HG02623 (cell line): ENCODE data around the gene BLTP3B.

Experiments
- ATAC-seq: cut with Tn5 transposase; IDR thresholded peaks from one replicate; pipeline ENCODE4 v1.9.1; 2021; ENCODE audit warnings: moderate library complexity; ENCODE audit not compliant: unreplicated experiment

BLTP3B gene

DNA sequence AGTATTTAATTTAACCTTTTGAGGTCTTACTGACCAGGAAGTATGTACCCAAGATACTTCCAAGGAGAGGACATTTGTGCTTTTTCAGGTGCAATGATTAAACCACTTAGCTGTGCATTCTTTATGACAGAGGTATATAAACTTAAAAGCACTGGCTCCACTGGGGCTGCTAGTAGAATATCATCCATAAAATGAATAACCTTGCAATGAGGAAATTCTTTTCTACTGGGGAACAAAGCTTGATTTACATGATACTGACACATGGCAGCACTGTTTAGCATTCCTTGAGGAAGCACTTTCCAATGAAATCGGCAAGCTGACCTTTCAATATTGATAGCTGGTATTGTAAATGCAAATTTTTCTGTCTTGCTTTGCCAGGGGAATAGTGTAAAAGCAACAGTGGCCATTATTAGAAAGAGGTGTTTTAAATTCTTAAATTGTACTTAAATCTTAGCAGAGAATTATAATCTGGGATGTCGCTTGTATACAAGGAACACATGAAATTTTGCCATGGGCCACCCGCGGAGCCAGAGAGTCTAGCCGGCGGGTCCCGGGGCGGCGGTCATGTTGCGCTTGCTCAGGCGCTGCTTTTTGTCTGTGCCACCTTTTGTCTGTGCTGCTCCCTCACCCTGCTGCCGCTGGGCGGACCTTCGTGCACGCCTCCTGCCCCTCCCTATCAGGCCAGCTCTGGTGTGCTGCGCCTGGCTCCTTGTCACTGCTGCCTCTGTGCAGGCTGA is 20.9 kb upstream of the BLTP3B start:
- peak; percentile 99 for ATAC-seq

DNA sequence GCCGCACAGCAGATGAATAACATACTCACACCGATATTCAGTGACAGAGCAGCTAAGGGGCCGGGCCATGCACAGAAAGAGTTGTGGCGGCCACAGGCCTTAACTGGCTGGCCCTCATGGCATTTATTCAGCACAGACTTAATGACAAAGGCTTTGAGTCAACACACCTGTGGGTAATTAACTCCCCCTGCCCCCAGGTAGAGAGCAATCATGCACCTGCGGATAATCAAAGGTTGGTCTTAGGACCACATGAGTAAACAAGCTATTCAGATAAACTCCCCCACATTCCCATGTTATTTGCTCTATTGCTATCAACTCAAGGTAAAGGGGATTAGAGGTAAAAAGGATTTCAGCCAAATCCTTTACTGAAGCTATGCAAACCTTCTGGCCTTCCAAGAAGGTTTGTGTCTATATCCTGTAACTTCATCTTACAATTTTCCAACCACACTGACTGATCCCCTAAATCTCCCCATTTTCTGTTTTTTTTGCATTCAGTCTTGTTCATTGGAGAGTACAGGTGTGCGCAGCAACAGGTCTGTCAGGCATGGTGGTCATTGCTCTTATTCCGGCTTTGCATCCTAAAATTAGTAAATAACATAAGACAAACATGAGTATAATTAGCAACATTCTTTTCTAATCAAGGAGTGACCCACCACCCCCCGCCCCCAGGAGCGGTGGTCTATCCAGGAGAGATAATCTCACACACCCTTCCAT is 16.9 kb upstream of the BLTP3B start:
- ATAC-seq: no peak

DNA sequence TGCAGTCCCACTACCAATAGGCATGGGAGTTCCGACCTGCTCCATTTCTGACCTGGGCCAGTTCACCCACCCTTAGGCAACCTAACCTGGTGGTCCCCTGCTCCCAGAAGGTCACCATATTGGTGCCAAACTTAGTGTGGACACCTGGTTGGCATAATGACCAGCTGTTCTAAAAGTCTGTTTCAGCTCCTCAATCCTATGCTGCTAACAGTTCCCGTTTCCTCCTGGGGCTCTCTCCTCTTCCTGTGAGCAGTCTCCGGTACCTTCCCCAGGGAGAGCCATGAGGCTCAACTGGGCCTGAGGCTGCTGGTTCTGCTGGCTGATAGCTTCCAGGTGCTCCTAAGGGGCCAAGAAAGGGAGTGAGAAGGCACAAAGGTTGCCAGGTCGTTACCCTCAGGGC is 15.9 kb upstream of the BLTP3B start:
- ATAC-seq: no peak

DNA sequence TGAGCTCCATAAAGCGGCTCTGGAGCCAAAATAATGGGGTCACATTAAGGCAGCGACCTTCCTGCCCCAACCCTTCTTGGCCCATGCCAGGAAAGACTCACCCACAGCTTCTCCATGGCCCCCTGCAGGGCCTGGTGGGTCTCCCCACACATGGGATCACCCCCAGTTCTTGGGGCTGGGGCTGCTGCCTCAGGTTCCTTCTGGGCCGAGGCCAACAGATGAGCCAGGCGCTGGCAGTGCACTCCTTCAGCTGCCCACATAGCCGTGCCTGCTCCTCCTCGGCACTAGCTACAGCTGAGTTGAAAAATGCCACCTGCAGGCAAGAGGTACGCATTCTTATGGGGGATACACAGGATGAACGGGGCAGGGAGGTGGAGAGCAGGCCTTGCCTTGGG is 14.8 kb upstream of the BLTP3B start:
- no peak for ATAC-seq

DNA sequence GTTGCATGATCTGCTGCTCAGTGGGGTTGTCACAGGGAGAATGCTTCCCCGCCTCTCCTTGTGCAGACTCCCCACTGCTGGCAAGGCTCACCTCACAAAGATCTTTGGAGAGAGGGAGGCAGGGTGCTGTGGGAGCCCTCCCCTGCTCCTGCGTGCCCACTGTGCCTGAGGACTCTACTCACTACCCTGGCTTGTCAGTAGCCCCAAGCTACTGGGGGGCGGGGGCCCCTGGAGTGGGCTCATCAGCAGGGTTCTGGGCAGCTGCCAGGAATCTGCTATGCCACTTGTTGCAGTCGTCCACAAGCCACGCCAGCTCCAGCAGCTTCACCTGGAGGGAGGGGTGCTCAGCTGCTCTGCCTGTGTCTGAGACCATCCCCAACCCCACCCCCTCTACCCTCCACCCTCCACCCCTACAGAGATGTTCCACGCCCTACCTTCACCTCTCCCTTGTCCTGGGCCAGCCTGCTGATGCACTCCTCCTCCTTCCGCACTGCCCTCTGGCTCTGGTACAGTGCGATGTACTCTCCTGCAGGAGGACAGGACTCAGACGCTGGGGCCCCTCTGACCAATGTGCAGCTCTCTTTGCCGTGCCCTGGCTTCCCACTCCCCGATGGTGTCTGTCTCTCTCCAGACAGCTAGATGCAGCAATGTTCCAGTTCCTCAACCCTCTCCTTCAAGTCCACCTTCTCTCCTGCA is 14.2 kb upstream of the BLTP3B start:
- no peak for ATAC-seq

DNA sequence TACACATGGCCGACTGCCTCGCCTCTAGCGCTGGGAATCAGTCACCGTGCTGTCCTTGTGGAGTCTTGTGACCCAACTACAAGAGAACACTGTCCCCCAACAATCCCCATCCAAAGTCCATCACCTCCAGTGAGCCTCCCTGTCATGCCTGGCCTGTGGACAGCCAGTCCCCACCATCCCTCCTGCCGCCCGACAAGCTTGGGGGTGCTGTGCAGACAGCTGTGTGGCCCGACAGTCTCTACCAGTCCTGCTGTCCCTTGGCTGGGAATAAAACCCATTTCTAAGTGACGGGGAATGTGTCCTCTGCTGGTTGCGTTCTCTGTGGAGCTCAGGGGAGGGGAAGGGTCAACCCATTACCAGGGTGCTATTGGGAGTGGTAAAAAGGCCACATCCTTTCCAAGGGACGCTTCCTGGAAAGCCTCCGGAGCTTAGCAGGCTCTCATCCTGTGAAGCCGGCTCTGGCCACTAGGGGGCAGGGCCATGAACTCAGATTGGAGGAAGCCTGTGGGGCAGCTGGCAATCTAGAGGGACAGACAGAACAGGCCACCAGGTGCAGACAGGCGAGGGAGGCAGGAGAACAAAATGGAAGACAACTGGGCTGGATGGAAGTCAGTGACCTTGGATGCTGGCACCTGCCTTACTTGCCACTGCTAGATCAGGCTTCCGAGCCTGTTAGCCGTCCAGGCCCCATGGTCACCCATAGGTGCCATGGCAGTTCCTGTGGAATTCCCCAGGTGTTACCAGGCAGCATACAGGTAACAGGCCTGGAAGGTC is 12.0 kb upstream of the BLTP3B start:
- peak; percentile 80 for ATAC-seq

DNA sequence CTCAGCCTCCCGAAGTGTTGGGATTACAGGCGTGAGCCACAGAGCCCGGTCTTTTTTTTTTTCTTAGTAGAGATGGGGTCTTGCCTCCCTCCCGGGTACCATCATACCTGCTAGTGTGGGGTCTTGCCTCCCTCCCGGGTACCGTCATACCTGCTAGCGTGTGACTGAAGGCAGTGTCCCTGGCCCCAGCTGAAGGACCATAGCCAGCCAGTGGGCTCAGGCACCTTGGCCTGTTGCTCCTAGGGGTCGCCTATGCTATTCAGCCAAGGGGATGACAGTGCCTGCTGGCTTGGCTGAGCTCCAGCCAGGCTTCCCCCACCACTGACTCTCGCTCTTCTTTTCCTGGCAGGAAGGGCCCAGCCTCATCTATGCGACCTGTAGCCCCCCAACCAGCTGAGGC is 10.5 kb upstream of the BLTP3B start:
- no peak for ATAC-seq

DNA sequence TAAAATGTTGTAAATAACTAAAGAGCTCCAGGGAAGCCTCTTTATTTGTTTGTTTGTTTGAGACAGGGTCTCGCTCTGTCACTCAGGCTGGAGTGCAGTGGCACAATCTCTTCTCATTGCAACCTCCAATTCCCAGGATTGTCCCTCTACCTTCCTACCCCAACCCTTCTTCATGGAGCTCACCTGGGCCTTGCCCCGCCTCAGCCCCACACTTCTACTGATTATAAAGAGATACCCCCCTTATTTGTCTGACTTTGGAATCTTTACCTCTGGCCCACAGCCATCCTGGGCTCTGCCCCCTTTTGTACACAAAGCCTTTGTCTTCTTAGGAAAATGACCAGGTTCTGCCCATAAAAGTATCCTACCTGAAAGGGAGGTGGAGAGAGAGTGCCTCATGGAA is 9.1 kb upstream of the BLTP3B start:
- no peak for ATAC-seq

DNA sequence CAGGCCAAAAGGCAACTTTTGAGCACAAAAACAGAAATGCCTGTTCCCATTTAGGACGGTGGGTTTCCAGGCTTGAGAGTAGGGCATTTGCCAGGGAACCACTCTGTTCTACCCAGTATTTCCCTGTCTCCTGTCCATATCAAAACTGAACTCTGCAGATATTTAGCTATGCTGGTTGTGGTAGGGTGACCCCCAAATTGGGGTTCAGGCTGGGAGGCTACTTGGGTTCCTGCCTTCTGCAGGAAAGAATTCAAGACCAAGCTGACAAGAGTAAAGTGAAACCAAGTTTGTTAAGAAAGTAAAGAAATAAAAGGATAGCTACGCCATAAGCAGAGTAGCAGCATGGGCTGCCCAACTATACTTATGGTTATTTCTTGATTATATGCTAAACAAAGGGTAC is 3.6 kb upstream of the BLTP3B start:
- no peak for ATAC-seq

DNA sequence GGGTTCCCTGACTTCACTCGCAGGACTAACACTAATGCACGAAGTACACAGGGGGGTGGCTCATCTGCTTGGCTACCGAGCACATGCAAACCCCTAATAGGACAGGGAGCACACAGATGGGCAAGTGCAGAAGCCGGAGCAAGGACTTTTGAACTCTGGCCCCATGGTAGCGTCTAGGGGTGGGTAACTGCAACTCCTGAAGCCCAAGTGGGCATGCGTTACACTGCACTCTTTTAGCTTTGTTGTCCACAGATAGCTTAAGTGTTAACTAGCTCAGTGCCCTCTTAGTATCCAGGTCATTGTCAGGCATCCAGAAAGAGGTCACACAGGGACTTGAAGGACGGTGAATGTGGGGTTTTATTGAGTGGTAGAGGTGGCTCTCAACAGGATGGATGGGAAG is 3.0 kb upstream of the BLTP3B start:
- ATAC-seq: no peak

DNA sequence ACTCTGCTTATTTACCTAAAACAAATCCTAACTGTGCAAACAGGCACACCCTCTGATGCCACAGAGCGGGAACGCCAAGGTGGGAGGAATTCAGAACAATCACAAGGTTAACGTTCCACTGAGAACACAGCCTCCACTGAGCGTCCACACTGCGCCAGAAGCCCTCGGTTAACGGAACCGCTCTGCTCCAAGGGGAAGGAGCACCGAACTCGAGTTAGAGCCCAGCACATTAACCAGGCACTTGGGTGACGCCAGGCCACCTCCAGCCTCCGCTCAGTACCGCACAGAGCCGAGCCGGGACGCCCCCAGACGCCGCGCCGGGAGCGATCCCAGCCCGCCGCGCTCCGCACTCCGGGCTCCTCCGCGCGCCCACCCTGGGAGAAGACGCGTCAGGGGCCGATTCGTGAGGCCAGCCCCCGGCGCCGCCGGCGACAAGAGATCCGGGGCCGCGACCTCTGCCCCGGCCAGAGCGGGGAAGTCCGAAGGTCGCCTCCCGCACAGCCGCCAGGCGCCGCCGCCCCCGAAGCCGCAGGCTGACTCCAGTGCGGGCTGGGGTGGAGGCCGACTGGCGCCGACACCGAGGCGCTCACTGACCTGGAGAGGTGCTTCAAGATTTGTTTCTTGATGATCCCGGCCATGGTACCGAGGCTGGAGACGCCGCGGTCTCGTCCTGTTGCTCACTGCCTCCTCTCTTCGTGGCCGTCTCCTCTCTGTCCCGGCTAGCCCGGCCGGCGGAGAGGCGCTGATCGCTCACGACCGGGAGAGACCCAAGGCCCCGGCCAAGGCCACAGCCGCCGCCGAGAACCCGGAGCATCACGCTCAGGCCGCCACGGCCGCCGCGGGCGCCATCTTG is 450 bp downstream of the BLTP3B start:
- peak; percentile 38 for ATAC-seq

DNA sequence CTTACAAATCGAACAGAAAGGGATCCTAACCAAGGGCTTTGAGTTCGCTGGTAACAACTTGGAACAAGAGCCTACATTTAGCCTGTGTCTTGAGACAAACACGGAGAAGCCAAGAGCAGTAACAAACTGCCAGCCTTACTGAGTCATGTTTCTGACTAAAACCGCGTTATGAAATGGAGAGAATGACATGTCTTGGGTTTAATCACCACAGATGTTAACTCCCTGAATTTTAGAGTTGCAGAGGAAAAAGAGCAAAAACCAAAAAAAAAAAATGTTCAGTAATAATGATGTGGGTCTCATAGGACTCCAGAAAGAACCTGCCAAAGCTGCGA is 1.0 kb downstream of the BLTP3B start:
- peak; percentile 23 for ATAC-seq

DNA sequence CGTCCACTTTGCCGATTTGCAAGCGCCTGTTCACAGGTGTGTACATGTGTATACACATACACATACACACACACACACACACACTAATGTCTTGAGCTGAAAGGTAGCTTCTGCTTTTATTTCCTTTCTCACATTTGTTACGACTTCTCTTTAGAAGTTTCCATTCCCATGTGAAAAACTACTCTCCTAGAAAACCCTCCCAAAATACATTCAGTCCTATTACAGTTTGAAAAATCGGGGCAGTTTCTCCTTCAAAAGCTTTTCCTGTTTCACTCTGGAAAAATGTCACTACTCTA is 3.9 kb downstream of the BLTP3B start:
- no peak for ATAC-seq

DNA sequence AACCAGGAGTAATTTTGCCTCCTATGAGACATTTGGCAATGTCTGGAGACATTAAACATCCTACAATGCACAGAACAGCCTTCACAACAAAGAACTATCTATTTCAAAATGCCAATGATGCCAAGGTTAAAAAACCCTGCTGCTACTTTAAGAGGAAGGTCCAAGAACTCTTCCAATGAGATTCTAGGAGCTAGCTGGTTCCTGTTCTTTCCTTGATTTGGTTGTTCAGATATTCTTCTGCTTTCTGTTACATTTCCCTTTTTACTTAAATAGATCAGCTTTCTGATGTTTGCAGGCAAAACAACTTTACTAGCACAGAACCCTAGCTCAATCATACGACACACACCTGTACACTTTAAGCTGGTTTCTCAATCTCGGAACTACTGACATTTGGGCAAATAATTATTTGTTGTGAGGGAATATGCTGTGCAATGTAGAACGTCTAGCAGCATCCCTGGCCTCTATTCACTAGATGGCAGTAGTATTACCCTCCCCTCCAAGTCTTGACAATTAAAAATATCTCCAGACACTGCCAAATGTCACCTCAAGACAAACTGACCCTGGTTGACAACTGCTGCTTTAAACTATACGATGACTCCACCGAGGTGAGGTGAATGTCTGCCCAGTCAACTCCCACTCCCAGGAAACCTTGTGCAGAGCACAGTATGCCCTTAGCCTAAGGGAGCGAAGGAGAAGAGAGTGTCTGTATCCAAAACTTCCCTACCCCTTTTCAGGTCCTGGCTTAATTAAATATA is 4.4 kb downstream of the BLTP3B start:
- no peak for ATAC-seq

DNA sequence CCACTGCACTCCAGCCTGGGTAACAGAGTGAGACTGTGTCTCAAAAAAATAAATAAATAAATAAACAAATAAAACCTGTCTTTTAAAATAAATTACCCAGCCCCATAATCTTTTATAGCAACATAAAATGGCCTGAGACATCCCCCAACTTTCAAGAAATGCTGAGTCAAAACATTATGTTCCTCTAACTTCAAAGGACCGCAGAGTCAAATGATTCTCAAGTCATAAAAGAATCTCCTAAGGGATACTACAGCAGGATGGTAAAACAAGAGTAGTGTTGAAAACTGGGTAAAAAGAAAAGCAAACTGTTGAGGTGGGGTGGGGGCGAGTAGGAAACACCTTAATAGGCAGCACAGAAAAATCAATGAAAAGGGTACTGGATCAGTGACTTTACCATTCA is 9.5 kb downstream of the BLTP3B start:
- no peak for ATAC-seq

DNA sequence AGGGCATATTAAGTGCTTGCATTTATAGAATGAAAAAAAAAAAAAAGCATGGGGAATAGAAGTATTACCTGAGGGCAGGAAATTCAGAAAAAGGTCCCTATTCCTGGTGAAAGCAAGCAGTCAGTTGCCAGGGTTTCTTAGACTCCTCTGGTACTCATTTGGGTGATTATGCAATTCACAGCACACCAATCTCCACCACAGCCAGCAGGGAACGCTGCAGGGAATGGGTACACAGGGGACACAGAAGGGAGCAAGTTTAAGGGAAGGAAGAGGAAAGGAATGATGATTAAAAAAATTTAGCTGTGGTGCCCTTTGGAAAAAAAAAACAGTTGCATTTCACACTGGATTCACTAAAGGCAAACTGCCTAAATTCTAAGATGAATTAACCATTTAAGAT is 14.2 kb downstream of the BLTP3B start:
- no peak for ATAC-seq

DNA sequence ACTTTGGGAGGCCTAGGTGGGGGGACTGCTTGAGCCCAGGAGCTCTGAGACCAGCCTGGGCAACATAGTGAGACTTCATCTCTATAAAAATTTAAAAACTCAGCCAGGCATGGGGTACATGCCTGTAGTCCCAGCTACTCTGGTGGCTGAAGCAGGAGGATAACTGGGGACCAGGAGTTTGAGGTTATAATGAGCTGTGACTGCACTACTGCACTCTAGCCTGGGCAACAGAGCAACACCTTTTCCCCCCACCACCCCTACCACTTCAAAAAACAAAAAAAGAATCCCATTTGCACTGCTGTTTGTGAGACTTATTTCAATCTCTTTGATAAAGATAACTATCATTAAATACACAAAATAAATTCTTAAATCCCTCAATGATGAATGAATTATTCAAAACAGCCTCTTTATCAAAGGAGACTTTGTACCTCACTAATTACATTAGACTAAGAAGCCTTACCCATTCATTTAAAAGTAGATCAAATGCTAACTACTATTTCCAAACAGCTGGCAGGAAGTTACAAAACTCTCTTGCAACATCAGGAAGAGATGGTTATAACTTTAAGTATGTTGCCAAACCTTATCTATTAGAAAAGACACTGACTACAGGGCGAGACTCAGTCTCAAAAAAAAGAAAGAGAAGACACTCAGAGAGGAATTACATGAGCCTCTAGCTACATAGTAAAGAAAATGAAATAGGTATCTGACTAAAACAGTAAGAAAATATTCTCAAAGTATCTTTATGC is 14.7 kb downstream of the BLTP3B start:
- ATAC-seq: no peak

DNA sequence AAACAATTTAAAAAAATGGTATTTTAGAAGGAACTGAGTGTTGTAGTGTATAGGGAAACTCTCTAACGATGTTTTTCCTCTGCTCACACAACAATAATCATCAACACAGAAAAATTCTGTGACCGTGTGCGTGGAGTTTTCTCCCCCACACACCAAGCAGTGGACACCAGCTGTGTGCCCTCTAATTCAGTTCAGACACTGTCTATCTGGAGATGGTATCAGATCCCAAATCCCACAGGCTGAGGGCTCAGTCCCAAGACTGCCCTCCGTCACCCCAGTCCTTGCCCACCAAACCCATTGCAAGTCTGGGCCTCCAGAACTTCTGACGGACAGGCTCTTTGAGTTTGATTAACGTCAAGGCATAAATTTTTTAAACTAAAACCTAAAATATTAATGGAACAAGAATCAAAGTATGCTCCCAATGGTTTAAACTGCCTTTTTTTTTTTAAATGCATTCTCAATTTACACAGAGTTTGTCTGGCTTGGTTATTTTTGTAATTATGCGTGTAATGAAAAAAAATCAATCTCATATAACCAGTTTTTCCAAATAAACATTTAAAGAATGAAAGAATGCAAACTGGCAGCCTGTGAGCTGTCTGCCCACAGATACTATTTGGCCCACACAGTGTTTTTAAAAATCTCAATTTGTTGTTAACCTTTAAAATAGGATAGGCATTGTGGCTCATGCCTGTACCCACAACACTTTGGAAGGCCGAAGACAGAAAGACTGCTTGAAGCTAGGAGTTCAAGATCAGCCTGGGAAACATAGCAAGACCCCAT is 19.2 kb downstream of the BLTP3B start:
- ATAC-seq: no peak

DNA sequence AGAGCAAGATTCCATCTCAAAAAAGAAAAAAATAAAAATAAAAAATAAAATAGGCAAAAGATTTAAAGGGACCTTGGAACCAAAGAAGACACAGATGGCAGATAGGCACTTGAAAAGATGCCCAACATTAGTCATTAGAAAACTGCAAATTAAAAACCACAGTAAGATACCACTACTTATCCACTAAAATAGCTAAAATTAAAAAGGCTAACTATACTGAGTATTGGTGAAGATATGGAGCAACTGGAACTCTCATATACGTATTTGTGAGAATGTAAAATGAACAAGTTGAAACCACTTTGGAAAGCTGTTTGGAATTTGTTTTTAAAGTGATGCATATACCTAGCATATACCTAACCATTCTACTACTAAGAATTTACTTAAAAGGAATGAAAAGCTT is 22.3 kb downstream of the BLTP3B start:
- no peak for ATAC-seq
